Loucy (cell line): Measurements from ENCODE around the gene CLNK.

Source experiments
- EZH2phosphoT487 ChIP-seq: fragments of 200-600 bp; IDR thresholded peaks from 2 replicates; pipeline ENCODE4 v1.6.1; 2018; ENCODE audit warnings: antibody characterized with exemption, mild to moderate bottlenecking, moderate library complexity, borderline replicate concordance
- TF ChIP-seq, protein P1 (sequence below): fragments of 200-600 bp; sonication (generic); conservative IDR thresholded peaks from 2 replicates; pipeline ENCODE4 v1.5.1; 2014; ENCODE audit warnings: mild to moderate bottlenecking, antibody characterized with exemption, low read length

DNA sequence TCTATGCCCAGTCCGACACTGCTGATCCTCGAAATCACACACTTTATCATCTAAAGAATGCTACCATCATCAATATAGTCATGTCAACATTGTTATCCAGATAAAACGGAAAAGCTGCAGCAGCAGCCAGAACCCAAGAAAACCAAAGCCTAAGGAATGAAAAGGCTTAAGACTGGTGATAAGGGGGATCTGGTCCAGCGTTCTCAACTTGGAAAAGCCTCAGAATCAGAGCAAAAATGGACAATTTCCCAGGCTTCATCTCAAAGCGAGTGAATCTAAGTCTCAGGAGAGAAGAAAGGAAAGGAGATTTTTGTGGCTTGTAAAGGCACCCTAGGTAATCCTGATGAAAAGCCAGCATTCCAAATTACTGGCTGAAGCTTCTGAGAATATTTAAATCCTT is 235.6 kb downstream of the CLNK start:
- TF ChIP-seq, protein P1, sequence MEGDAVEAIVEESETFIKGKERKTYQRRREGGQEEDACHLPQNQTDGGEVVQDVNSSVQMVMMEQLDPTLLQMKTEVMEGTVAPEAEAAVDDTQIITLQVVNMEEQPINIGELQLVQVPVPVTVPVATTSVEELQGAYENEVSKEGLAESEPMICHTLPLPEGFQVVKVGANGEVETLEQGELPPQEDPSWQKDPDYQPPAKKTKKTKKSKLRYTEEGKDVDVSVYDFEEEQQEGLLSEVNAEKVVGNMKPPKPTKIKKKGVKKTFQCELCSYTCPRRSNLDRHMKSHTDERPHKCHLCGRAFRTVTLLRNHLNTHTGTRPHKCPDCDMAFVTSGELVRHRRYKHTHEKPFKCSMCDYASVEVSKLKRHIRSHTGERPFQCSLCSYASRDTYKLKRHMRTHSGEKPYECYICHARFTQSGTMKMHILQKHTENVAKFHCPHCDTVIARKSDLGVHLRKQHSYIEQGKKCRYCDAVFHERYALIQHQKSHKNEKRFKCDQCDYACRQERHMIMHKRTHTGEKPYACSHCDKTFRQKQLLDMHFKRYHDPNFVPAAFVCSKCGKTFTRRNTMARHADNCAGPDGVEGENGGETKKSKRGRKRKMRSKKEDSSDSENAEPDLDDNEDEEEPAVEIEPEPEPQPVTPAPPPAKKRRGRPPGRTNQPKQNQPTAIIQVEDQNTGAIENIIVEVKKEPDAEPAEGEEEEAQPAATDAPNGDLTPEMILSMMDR = no peak
- no peak for TF ChIP-seq EZH2phosphoT487
